K562 (cell line): ENCODE data around the gene KMO. TPM values are rescaled to one million over a fixed set of nuclear protein-coding genes. Genes with fewer than 3 reads are reported as not detected.

Experiments used
- ARID3A ChIP-seq: IDR thresholded peaks from 2 replicates; pipeline ENCODE4 v1.6.1; 2012; ENCODE audit warnings: low read depth, low read length, improper control_type of control experiment, borderline replicate concordance
- ATF6 ChIP-seq: sonication (generic); formaldehyde crosslinking; IDR thresholded peaks from 2 replicates; pipeline ENCODE4 v1.4.0; 2020; ENCODE audit warnings: mild to moderate bottlenecking, missing genetic modification reagents
- CREBBP ChIP-seq: IDR thresholded peaks from one replicate; pipeline ENCODE4 v1.6.1; 2012; ENCODE audit warnings: low read depth, mild to moderate bottlenecking, control low read depth, inconsistent platforms, low read length
- DACH1 ChIP-seq: fragments of 450-650 bp; IDR thresholded peaks from 2 replicates; pipeline ENCODE4 v1.6.1; 2018; ENCODE audit not compliant: partially characterized antibody
- HSF4 ChIP-seq: fragments of 250-450 bp; sonication (Bioruptor Pico); IDR thresholded peaks from 2 replicates; pipeline ENCODE4 v2.1.2; 2022; ENCODE audit warnings: mild to moderate bottlenecking, moderate library complexity, borderline replicate concordance
- POLR2AphosphoS2 ChIP-seq: IDR thresholded peaks from 2 replicates; pipeline ENCODE4 v1.6.1; 2012; ENCODE audit warnings: low read length, improper control_type of control experiment
- SRF ChIP-seq, 2 experiments: fragments of 250-450, 450-650 bp in 1 of 2; sonication (Bioruptor Pico) in 1 of 2; sonication (generic) in 1 of 2; formaldehyde crosslinking; IDR thresholded peaks; 2 replicates each; pipeline versions ENCODE4 v1.5.0 to v1.5.1; 2020 to 2022; ENCODE audit warnings: mild to moderate bottlenecking in 1 of 2, missing genetic modification reagents in 1 of 2
- ZFX ChIP-seq: sonication (generic); formaldehyde crosslinking; IDR thresholded peaks from 2 replicates; pipeline ENCODE4 v1.8.0; 2022; ENCODE audit warnings: mild to moderate bottlenecking, missing genetic modification reagents, moderate library complexity
- ZNF12 ChIP-seq: sonication (generic); formaldehyde crosslinking; IDR thresholded peaks from 2 replicates; pipeline ENCODE4 v1.4.0; 2020; ENCODE audit warnings: mild to moderate bottlenecking, missing genetic modification reagents
- ZNF217 ChIP-seq: sonication (generic); formaldehyde crosslinking; IDR thresholded peaks from 2 replicates; pipeline ENCODE4 v1.8.0; 2022; ENCODE audit warnings: mild to moderate bottlenecking, missing genetic modification reagents
- ZNF655 ChIP-seq: fragments of 250-450 bp; sonication (Bioruptor Pico); IDR thresholded peaks from 2 replicates; pipeline ENCODE4 v1.5.0; 2021
- polyA plus RNA-seq, 8 experiments: library from polyadenylated mRNA; depleted of rRNA in 4 of 8; stranded (reverse) in 5 of 8; unstranded in 3 of 8; fragments of >200 nt; fragmentation: Nextera tagmentation in 2 of 8; fragmentation: Illumina TruSeq in 1 of 8; extraction: Ambion mirVana in 2 of 8; extraction: Trizol in 1 of 8; gene quantifications; 2 replicates each; pipeline versions ENCODE4 v1.2.1 to v1.2.3, GENCODE V29; 2011 to 2014; ENCODE audit warnings: inconsistent platforms in 1 of 8, missing spikeins in 1 of 8
- total RNA-seq, 7 experiments: library from RNA; depleted of rRNA in 6 of 7; stranded (reverse); fragments of >200 nt in 6 of 7; fragmentation: Illumina TruSeq in 2 of 7; extraction: Trizol in 2 of 7; gene quantifications; 2 replicates each; pipeline versions ENCODE4 v1.2.1 to v1.2.3, GENCODE V29; 2011 to 2021; ENCODE audit warnings: low replicate concordance in 1 of 7

The KMO gene
- total and polyA plus RNA-seq, 9 of the 15 experiments (the other 6 are each of a cell fraction or from before 2014, with no cell fraction given), result 0.01 to 0.11 (median 0.01) TPM; not detected in 6

GRCh38 chr1:241611063-241611462, 78.9 kb downstream of the KMO start (continued):
- TF ChIP-seq SRF (CRISPR knock-in tag; IDR thresholded peaks at IDR 0.05) (0 out of 4 replicates have a peak, but pooled peaks of 1 of the 2 experiments have one; percentile 9), ZNF217 (CRISPR knock-in tag) (no peak), ZNF12 (peak; percentile 95), POLR2AphosphoS2 (no peak), ZFX (no peak), ATF6 (CRISPR knock-in tag) (no peak), ZNF655 (CRISPR knock-in tag) (no peak), DACH1 (peak; percentile 36), HSF4 (no peak), ARID3A (peak; percentile 66; the same call in 1 of the 2 replicates), CREBBP (no peak)
- TF ChIP-seq, all 486 proteins: peak for 61
